ENCODE results near the gene SLC9A8.

SLC9A8 gene

GRCh38 chr20:49880177-49880576 lies 67.5 kb downstream of the SLC9A8 start:
- no peak for DNase-seq

- no peak for DNase-seq
Observed at GRCh38 chr20:49880724-49881445, 68.3 kb downstream of the SLC9A8 start.

- no peak for DNase-seq
Observed at GRCh38 chr20:49882171-49882970, 69.7 kb downstream of the SLC9A8 start.

GRCh38 chr20:49883246-49883802 lies 70.7 kb downstream of the SLC9A8 start:
- DNase-seq = peak in 1 of 2 experiments; percentile 10

- no peak for DNase-seq
Observed at GRCh38 chr20:49885558-49886332, 73.1 kb downstream of the SLC9A8 start.

- no peak for DNase-seq
Observed at GRCh38 chr20:49886571-49887213, 74.1 kb downstream of the SLC9A8 start.

GRCh38 chr20:49887251-49888211 lies 74.9 kb downstream of the SLC9A8 start:
- no peak for DNase-seq

GRCh38 chr20:49888212-49889000 lies 75.8 kb downstream of the SLC9A8 start:
- DNase-seq = peak; percentile 67 to 80

GRCh38 chr20:49889001-49889934 lies 76.6 kb downstream of the SLC9A8 start:
- DNase-seq = no peak

- no peak for DNase-seq
Observed at GRCh38 chr20:49889935-49890333, 77.3 kb downstream of the SLC9A8 start.

GRCh38 chr20:49890471-49891361 lies 78.1 kb downstream of the SLC9A8 start:
- DNase-seq = no peak

GRCh38 chr20:49891476-49892110 lies 79.0 kb downstream of the SLC9A8 start:
- no peak for DNase-seq

GRCh38 chr20:49892260-49892659 lies 79.6 kb downstream of the SLC9A8 start:
- DNase-seq = no peak

- no peak for DNase-seq
Observed at GRCh38 chr20:49892817-49893216, 80.2 kb downstream of the SLC9A8 start.

GRCh38 chr20:49893242-49894072 lies 80.8 kb downstream of the SLC9A8 start:
- DNase-seq = no peak

GRCh38 chr20:49894073-49894470 lies 81.4 kb downstream of the SLC9A8 start:
- DNase-seq = no peak

Measured in NCI-H524 (cell line).